GM12865 (cell line): Measurements from ENCODE around the gene NWD2.

ENCODE experiments used
- DNase-seq: peaks from one replicate; pipeline ENCODE4 v3.0.0; 2010; ENCODE audit warnings: low read depth
- H3K4me3 ChIP-seq: 2 replicates; pipeline ENCODE4 v1.5.1; 2011; ENCODE audit warnings: mild to moderate bottlenecking, low read depth, low read length, control low read depth
- CTCF ChIP-seq: IDR thresholded peaks from 2 replicates; pipeline ENCODE4 v1.5.1; 2011; ENCODE audit warnings: low read length, control low read depth, low read depth, inconsistent platforms; ENCODE audit not compliant: insufficient read depth; ENCODE audit errors: missing control alignments

Gene NWD2

GRCh38 chr4:37442062-37442323 is 197.4 kb downstream of the NWD2 start:
- no peak for TF ChIP-seq CTCF
- H3K4me3 ChIP-seq = no peak overlapping the region
- no peak for DNase-seq

GRCh38 chr4:37443137-37443536 is 198.6 kb downstream of the NWD2 start:
- TF ChIP-seq CTCF = no peak
- no peak for DNase-seq
- no peak overlapping the region for H3K4me3 ChIP-seq

GRCh38 chr4:37445023-37445422 is 200.5 kb downstream of the NWD2 start:
- H3K4me3 ChIP-seq = no peak overlapping the region
- DNase-seq = no peak
- TF ChIP-seq CTCF = no peak

- H3K4me3 ChIP-seq = no peak overlapping the region
- TF ChIP-seq CTCF = no peak
- no peak for DNase-seq
Measured at GRCh38 chr4:37446016-37446415, 201.5 kb downstream of the NWD2 start.

- DNase-seq = no peak
- H3K4me3 ChIP-seq = no peak overlapping the region
- no peak for TF ChIP-seq CTCF
Measured at GRCh38 chr4:37447886-37448285, 203.3 kb downstream of the NWD2 start.

GRCh38 chr4:37450309-37450708 is 205.8 kb downstream of the NWD2 start:
- no peak for DNase-seq
- H3K4me3 ChIP-seq = no peak overlapping the region
- no peak for TF ChIP-seq CTCF

- no peak overlapping the region for H3K4me3 ChIP-seq
- DNase-seq = no peak
- TF ChIP-seq CTCF = no peak
Measured at GRCh38 chr4:37450911-37451310, 206.4 kb downstream of the NWD2 start.
